Transverse colon (tissue), 4 donors: ENCODE results near the gene CTBP1. TPM values are rescaled to one million over a fixed set of nuclear protein-coding genes. Genes with fewer than 3 reads are reported as not detected.
A peak's percentile ranks its signal among the peaks of the same experiment; 100 is the strongest.
"Not testable (repeated sequence)": the region's sequence is repeated elsewhere in the genome, so short reads cannot be mapped to it uniquely, and the experiment has no call there.

Experiments used
- DNase-seq: peaks from one replicate; pipeline ENCODE4 v3.0.0-alpha.2; 2019
- H3K27ac ChIP-seq, 4 donors: fragments of 200-600 bp; sonication (generic); 2 replicates each; pipeline ENCODE4 v1.5.1; 2016 to 2018; ENCODE audit warnings: inconsistent platforms in 4 of 4
- H3K27me3 ChIP-seq: fragments of 200-600 bp; sonication (generic); 2 replicates; pipeline ENCODE4 v1.5.1; 2017; ENCODE audit warnings: inconsistent platforms
- H3K36me3 ChIP-seq, 4 donors: fragments of 200-600 bp; sonication (generic); 2 replicates each; pipeline ENCODE4 v1.5.1; 2017 to 2019; ENCODE audit warnings: inconsistent platforms in 4 of 4
- H3K4me1 ChIP-seq, 4 donors: fragments of 200-600 bp; sonication (generic); 2 replicates each; pipeline ENCODE4 v1.5.1; 2017 to 2020; ENCODE audit warnings: inconsistent platforms in 4 of 4
- H3K4me3 ChIP-seq, 4 donors: fragments of 200-600 bp; sonication (generic); 1 replicate in 1 of 4; 2 replicates in 3 of 4; pipeline versions ENCODE4 v1.5.1 to v1.6.1; 2017 to 2019; ENCODE audit warnings: inconsistent platforms in 4 of 4
- H3K9me3 ChIP-seq, 2 donors: fragments of 200-600 bp; sonication (generic); 2 replicates each; pipeline ENCODE4 v1.5.1; 2017 to 2019; ENCODE audit warnings: inconsistent platforms in 2 of 2
- EP300 ChIP-seq: sonication (generic); formaldehyde crosslinking; IDR thresholded peaks from one replicate; pipeline ENCODE4 v1.6.1; 2017; ENCODE audit warnings: antibody characterized with exemption, low read depth
- POLR2A ChIP-seq: fragments of 450-650 bp; IDR thresholded peaks from one replicate; pipeline ENCODE4 v1.6.1; 2016; ENCODE audit warnings: antibody characterized with exemption, mild to moderate bottlenecking, moderate library complexity
- POLR2AphosphoS5 ChIP-seq, 3 donors: sonication (generic); formaldehyde crosslinking; IDR thresholded peaks; one replicate each; pipeline ENCODE4 v1.6.1; 2016; ENCODE audit warnings: antibody characterized with exemption in 3 of 3
- WGBS, 2 donors: methylation state at CpG; one replicate each; pipeline ENCODE4 v1.1.5; 2018; ENCODE audit warnings: low coverage in 1 of 2; 5-methylcytosine and 5-hydroxymethylcytosine counted together
- in situ Hi-C, 4 donors: fragments of 200-750 bp; cut with MboI; loops; one replicate each; pipeline versions ENCODE4 v1.15.0 to v1.15.1; 2017; ENCODE audit warnings: low sequenced_read_pairs in 3 of 4, low pct_ligation_motif_present in 1 of 4, low pct_unique_long_range_greater_than_20kb in 1 of 4
- intact Hi-C: fragments of 100-400 bp; cut with DNase I; formaldehyde crosslinking; loops from one replicate; pipeline ENCODE4 v1.15.1; 2023; ENCODE audit warnings: low total_unique reads
- total RNA-seq, 4 donors: library from RNA; depleted of rRNA; stranded (reverse); fragments of >200 nt; gene quantifications; one replicate each; pipeline ENCODE4 v1.1.0, GENCODE V29; 2016
- TF ChIP-seq, protein P1 (sequence below), 5 experiments: fragments of 200-600 bp in 3 of 5; fragments of 450-650 bp in 2 of 5; sonication (generic) in 3 of 5; IDR thresholded peaks; 1 replicate in 2 of 5; 2 replicates in 3 of 5; pipeline ENCODE4 v1.5.1; 2016 to 2017; ENCODE audit warnings: antibody characterized with exemption in 5 of 5, inconsistent platforms in 3 of 5, mild to moderate bottlenecking in 2 of 5, moderate library complexity in 1 of 5

Gene CTBP1
- total RNA-seq, 4 donors from 2014 or later: 183 to 457 (median 243) TPM

DNA sequence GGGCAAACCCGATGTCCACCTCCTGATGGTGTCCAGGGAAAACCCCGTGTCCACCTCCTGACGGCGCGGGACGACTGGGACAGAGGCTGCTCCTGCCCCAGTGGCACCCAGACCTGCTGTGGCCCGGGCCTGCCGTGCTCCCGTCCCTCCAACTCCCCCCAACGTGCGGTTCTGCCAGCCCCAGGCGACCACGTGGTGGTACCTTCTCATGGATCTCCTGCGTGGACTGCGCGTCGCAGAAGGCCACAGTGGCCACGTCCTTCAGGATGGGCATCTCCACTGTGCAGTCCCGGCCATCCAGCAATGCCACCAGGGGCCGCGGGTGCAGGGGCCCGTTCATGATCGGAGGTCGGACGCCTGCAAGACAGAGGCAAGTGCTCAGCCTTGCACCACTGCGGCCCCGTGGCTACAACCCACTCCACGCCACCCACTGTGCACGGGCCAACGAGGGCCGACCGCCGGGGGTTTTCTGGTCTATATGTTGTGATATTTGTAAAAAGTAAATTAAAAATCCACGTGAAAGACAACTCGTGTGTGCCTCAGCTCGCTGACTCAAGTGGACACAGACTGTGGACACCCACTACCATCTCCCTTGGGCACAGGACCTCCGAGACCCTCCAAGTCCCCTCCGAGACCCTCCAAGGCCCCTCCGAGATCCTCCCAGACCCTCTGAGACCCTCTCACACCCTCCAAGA, 10.8 kb downstream of the CTBP1 start:
- intact Hi-C loops (no loop called here), in situ Hi-C loops (no loop called here)
- H3K4me1 ChIP-seq: peaks cover 18 to 35% (median 30%) of the 10 kb centered on the region in 4 donors
- WGBS, 2 donors: 92% methylated on average over 39 of the region's 39 CpGs; no CpG with 5 or more reads in 1 of the 2 donors
- no peaks in the 10 kb centered on the region for H3K9me3 ChIP-seq
- H3K36me3 ChIP-seq: peaks cover 0 to 39% (median 0%) of the 10 kb centered on the region in 4 donors
- no peak overlapping the region for H3K4me3 ChIP-seq
- TF ChIP-seq POLR2AphosphoS5 (IDR thresholded peaks at IDR 0.05) (no peak), POLR2A (no peak), EP300 (no peak)
- TF ChIP-seq, protein P1, sequence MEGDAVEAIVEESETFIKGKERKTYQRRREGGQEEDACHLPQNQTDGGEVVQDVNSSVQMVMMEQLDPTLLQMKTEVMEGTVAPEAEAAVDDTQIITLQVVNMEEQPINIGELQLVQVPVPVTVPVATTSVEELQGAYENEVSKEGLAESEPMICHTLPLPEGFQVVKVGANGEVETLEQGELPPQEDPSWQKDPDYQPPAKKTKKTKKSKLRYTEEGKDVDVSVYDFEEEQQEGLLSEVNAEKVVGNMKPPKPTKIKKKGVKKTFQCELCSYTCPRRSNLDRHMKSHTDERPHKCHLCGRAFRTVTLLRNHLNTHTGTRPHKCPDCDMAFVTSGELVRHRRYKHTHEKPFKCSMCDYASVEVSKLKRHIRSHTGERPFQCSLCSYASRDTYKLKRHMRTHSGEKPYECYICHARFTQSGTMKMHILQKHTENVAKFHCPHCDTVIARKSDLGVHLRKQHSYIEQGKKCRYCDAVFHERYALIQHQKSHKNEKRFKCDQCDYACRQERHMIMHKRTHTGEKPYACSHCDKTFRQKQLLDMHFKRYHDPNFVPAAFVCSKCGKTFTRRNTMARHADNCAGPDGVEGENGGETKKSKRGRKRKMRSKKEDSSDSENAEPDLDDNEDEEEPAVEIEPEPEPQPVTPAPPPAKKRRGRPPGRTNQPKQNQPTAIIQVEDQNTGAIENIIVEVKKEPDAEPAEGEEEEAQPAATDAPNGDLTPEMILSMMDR (IDR thresholded peaks at IDR 0.05): no peak
- peak; percentile 6 for DNase-seq
- H3K27me3 ChIP-seq: no peaks in the 10 kb centered on the region
- no peak overlapping the region for H3K27ac ChIP-seq

DNA sequence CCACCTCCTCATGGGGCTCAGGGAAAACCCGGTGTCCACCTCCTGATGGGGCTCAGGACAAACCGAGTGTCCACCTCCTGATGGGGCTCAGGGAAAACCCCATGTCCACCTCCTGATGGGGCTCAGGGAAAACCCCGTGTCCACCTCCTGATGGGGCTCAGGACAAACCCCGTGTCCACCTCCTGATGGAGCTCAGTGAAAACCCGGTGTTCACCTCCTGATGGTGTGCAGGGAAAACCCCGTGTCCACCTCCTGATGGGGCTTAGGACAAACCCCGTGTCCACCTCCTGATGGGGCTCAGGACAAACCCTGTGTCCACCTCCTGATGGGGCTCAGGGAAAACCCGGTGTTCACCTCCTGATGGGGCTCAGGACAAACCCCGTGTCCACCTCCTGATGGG, 11.7 kb downstream of the CTBP1 start:
- intact Hi-C loops, H3K4me3 ChIP-seq, H3K9me3 ChIP-seq, DNase-seq, H3K27ac ChIP-seq, in situ Hi-C loops, H3K27me3 ChIP-seq: not testable (repeated sequence)
- H3K4me1 ChIP-seq: peaks cover 11 to 30% (median 22%) of the 10 kb centered on the region in 4 donors
- WGBS, 2 donors: 74% methylated on average over 6 of the region's 9 CpGs; no CpG with 5 or more reads in 1 of the 2 donors
- H3K36me3 ChIP-seq: peaks cover 0 to 39% (median 0%) of the 10 kb centered on the region in 4 donors

DNA sequence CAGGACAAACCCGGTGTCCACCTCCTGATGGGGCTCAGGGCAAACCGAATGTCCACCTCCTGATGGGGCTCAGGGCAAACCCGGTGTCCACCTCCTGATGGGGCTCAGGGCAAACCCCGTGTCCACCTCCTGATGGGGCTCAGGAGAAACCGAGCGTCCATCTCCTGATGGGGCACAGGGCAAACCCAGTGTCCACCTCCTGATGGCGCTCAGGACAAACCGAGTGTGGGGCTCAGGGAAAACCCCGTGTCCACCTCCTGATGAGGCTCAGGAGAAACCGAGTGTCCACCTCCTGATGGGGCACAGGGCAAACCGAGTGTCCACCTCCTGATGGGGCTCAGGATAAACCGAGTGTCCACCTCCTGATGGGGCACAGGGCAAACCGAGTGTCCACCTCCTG, 12.1 kb downstream of the CTBP1 start:
- WGBS, 2 donors: 95% methylated on average over 13 of the region's 13 CpGs; no CpG with 5 or more reads in 1 of the 2 donors
- H3K27me3 ChIP-seq, H3K4me3 ChIP-seq, DNase-seq, H3K27ac ChIP-seq, H3K9me3 ChIP-seq, intact Hi-C loops, in situ Hi-C loops: not testable (repeated sequence)
- Histone ChIP-seq H3K4me1 (peaks cover 6 to 26% (median 18%) of the 10 kb centered on the region in 4 donors), H3K36me3 (peaks cover 0 to 39% (median 0%) of the 10 kb centered on the region in 4 donors)

DNA sequence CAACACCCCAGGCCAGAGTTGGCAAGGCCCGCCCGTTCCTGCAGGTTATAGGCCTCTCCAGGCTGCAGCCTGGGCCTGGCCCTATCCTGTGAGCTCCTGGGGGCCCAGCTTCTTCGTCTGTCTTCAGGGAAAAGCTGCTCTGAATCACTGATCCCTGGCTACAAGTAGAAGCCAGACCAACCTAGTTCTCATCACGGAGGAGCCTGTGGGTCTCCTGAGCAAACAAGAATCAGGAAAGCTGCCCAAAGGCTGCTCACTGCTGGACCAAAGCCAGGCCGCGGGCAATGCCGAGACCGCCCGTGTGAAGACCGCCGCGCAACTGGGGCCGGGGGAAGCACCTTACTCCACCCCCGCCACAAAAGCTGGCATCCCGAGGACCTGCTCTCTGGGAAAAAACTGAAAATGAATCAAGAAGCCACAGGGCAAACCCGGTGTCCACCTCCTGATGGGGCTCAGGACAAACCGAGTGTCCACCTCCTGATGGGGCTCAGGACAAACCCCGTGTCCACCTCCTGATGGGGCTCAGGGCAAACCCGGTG, 12.8 kb downstream of the CTBP1 start:
- intact Hi-C loops: no loop called here
- TF ChIP-seq EP300: no peak
- DNase-seq: no peak
- 91% methylated on average over 18 of the region's 19 CpGs; no CpG with 5 or more reads in 1 of the 2 donors for WGBS, 2 donors
- Histone ChIP-seq H3K27ac (no peak overlapping the region), H3K27me3 (no peaks in the 10 kb centered on the region), H3K4me3 (no peak overlapping the region), H3K9me3 (no peaks in the 10 kb centered on the region), H3K36me3 (peaks cover 0 to 42% (median 3%) of the 10 kb centered on the region in 4 donors), H3K4me1 (peaks cover 2 to 19% (median 12%) of the 10 kb centered on the region in 4 donors)
- in situ Hi-C loops: no loop called here

DNA sequence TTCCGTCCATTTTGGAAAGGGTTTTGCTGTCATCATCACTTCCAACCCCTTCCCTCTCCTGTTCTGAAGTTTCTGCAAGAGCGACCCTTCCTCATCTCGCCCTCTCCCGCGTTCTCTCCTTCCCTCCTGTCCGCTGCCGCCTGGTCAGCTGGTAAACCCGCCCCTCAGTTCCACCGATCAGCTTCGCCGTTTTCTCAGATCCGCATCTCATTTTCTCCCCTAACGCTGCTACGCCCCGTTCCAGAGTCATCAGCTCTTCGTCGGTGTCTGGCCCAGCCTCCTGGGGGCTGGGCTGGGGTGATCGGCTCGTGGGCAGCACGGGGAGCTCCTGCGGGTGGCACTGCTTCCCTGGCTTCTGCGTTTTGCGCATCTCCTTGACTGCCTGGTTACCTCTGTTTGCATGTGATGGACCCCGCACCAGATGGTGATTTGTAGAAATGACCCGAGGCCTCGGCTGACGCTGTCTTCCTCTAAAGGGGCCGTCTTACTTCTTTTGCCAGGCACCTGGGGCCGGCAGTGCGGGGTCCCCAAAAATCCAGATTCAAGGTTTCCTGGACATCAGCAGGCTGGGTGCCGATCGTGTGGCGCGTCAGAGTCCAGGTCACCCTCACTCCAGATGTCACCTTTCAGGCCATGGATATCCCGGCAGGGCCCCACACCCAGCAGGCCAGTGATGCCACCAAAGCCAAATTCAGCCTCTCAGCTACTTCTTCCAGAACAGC, 13.4 kb downstream of the CTBP1 start:
- Histone ChIP-seq H3K27me3 (no peaks in the 10 kb centered on the region), H3K4me3 (no peak overlapping the region), H3K4me1 (peaks cover 0 to 15% (median 11%) of the 10 kb centered on the region in 4 donors), H3K36me3 (peaks cover 0 to 42% (median 3%) of the 10 kb centered on the region in 4 donors), H3K27ac (no peak overlapping the region), H3K9me3 (no peaks in the 10 kb centered on the region)
- DNase-seq: no peak
- 95 to 97% methylated on average over 15 to 35 of the region's 35 CpGs for WGBS, 2 donors
- in situ Hi-C loops (no loop called here), intact Hi-C loops (no loop called here)
- TF ChIP-seq POLR2A (no peak), EP300 (no peak), POLR2AphosphoS5 (IDR thresholded peaks at IDR 0.05) (no peak)
- TF ChIP-seq, protein P1 (IDR thresholded peaks at IDR 0.05): no peak
